SK-N-MC (cell line): Measurements from ENCODE around the gene SOD3.

Source experiments
- DNase-seq: peaks from one replicate; pipeline ENCODE4 v3.0.0-alpha.2; 2011; ENCODE audit warnings: low read depth, low spot score
- H3K27ac ChIP-seq: fragments of 200-600 bp; sonication (generic); 2 replicates; pipeline ENCODE4 v1.5.1; 2016; ENCODE audit warnings: mixed run types
- H3K36me3 ChIP-seq: fragments of 200-600 bp; sonication (generic); 2 replicates; pipeline ENCODE4 v1.6.1; 2017; ENCODE audit warnings: antibody characterized with exemption, low read length, mixed read lengths; ENCODE audit not compliant: insufficient read depth
- H3K4me3 ChIP-seq: fragments of 200-600 bp; sonication (generic); 2 replicates; pipeline ENCODE4 v1.5.1; 2016
- H3K9ac ChIP-seq: fragments of 200-600 bp; sonication (generic); 2 replicates; pipeline ENCODE4 v1.8.0; 2017; ENCODE audit warnings: mixed run types, mixed read lengths; ENCODE audit not compliant: insufficient read length
- H3K9me3 ChIP-seq: fragments of 200-600 bp; sonication (generic); 2 replicates; pipeline ENCODE4 v1.6.1; 2017; ENCODE audit warnings: low read depth, mild to moderate bottlenecking, antibody characterized with exemption, low read length, moderate library complexity, mixed read lengths
- EZH2 ChIP-seq: fragments of 200-600 bp; sonication (generic); IDR thresholded peaks from one replicate; pipeline ENCODE4 v1.6.1; 2017; ENCODE audit warnings: antibody characterized with exemption
- FOXP2 ChIP-seq: optimal IDR thresholded peaks from 2 replicates; pipeline ENCODE3; 2011; ENCODE audit warnings: mild to moderate bottlenecking, moderate library complexity; ENCODE audit not compliant: insufficient read depth; ENCODE audit errors: extremely low read length, control extremely low read depth
- POLR2AphosphoS5 ChIP-seq: IDR thresholded peaks from 2 replicates; pipeline ENCODE4 v1.6.1; 2012; ENCODE audit warnings: mild to moderate bottlenecking, low read depth, low read length, borderline replicate concordance

The SOD3 gene

DNA sequence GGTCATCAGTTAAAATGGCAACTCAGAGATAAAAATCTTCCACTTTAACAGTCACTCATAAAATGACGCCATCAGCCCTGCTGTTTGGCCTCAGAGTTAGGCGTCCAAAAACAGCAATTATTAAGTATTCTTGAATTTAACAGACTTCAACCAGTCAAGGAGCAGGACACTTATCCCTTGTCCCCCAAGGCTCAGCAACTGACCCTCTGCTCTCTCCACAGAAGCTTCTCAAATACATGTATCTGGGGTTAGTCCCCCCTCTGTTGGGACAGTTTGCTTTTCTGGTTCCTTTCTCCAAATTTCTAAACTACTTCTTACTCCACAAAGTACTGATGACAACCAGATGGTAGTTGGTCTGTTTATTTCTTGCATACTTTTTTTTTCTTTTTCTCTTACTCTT, 54.4 kb downstream of the SOD3 start:
- H3K9me3 ChIP-seq: no peaks in the 10 kb centered on the region
- DNase-seq: no peak
- H3K4me3 ChIP-seq: no peak overlapping the region
- H3K9ac ChIP-seq: no peak overlapping the region
- H3K36me3 ChIP-seq: no peaks in the 10 kb centered on the region
- TF ChIP-seq FOXP2 (no peak), POLR2AphosphoS5 (no peak), EZH2 (no peak)
- H3K27ac ChIP-seq: no peak overlapping the region
